Testis (tissue), 3 donors: Measurements from ENCODE around the gene PLA2G2C. TPM values are rescaled to one million over a fixed set of nuclear protein-coding genes. Genes with fewer than 3 reads are reported as not detected.

Source experiments
- DNase-seq: peaks from one replicate; pipeline ENCODE4 v3.0.0-alpha.2; 2019
- H3K27ac ChIP-seq, 2 donors: fragments of 200-600 bp; sonication (generic); one replicate each; pipeline ENCODE4 v1.5.1; 2019
- H3K27me3 ChIP-seq: fragments of 200-600 bp; sonication (generic); one replicate; pipeline ENCODE4 v1.5.1; 2019
- H3K36me3 ChIP-seq: fragments of 200-600 bp; sonication (generic); one replicate; pipeline ENCODE4 v1.5.1; 2017; ENCODE audit warnings: low read depth; ENCODE audit errors: missing control alignments
- H3K4me1 ChIP-seq: fragments of 200-600 bp; sonication (generic); one replicate; pipeline ENCODE4 v1.5.1; 2019
- H3K4me3 ChIP-seq, 2 donors: fragments of 200-600 bp; sonication (generic); one replicate each; pipeline ENCODE4 v1.5.1; 2017 to 2019
- H3K9me3 ChIP-seq: fragments of 200-600 bp; sonication (generic); one replicate; pipeline ENCODE4 v1.5.1; 2017
- POLR2A ChIP-seq: fragments of 450-650 bp; IDR thresholded peaks from one replicate; pipeline ENCODE4 v1.6.1; 2017; ENCODE audit warnings: antibody characterized with exemption, mild to moderate bottlenecking, moderate library complexity
- WGBS, 2 donors: methylation state at CpG; one replicate each; pipeline ENCODE4 v1.1.5; 2018; 5-methylcytosine and 5-hydroxymethylcytosine counted together
- intact Hi-C: fragments of 100-400 bp; cut with DNase I; formaldehyde crosslinking; loops from one replicate; pipeline ENCODE4 v1.15.1; 2023; ENCODE audit warnings: low total_unique reads
- polyA plus RNA-seq: library from polyadenylated mRNA; stranded (reverse); fragments of 350-450 nt; fragmentation: Illumina TruSeq; extraction: RNeasy Lipid Tissue Mini Kit (QIAGEN cat#74804); gene quantifications from one replicate; pipeline ENCODE4 v1.2.3, GENCODE V29; 2014; ENCODE audit warnings: low read depth, low replicate concordance; ENCODE audit not compliant: insufficient read depth
- total RNA-seq, 2 donors: library from RNA; depleted of rRNA; stranded (reverse); fragments of >200 nt; gene quantifications; one replicate each; pipeline ENCODE4 v1.2.3, GENCODE V29; 2016
- TF ChIP-seq, protein P1 (sequence below), 3 experiments: fragments of 450-650 bp in 2 of 3; fragments of 200-600 bp in 1 of 3; sonication (generic) in 1 of 3; IDR thresholded peaks; one replicate each; pipeline ENCODE4 v1.5.1; 2016 to 2019; ENCODE audit warnings: antibody characterized with exemption in 3 of 3, mild to moderate bottlenecking in 2 of 3, moderate library complexity in 1 of 3

PLA2G2C gene
- total and polyA plus RNA-seq, 3 donors from 2014 or later = 0.31 to 1.1 (median 0.47) TPM

DNA sequence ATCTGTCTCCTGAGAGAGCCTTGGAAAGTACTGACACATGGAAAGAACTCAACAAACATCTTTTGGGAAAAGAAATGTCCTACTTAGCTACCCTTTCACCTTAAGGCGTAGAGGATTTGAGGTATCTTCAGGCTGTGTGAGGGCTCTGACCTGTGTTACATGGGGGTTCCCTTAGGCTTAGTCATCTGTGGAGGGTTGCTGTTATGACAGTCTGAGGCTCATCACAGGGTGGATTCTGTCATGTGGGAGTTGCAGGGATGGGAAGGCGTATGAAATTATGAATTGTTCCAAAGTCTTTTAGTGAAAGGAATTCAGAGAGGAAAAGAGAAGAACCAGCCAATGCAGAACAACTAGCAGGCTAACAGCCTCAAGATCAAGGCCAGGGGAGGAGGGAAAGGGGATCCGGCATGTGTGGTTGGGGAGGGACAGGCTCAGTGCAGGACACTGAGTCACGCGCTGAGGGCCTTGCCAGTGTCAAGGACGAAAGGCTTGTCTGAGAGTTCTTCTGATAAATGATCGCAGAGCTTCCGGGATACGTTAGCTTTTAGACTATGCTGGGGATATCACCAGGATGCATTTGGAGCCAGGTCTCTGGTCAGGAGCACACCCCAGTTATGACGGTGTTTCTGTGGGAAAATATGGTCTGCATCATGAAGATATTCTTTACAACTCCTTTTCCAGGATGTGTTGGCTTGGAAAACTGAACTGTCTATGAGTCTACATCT lies 24.6 kb upstream of the PLA2G2C start:
- Histone ChIP-seq H3K4me3 (no peak overlapping the region), H3K27me3 (no peaks in the 10 kb centered on the region), H3K9me3 (no peaks in the 10 kb centered on the region), H3K36me3 (no peaks in the 10 kb centered on the region), H3K4me1 (peaks cover 27% of the 10 kb centered on the region), H3K27ac (peak overlapping the region; percentile 56 to 64)
- 44 to 61% methylated on average over 10 of the region's 10 CpGs for WGBS, 2 donors
- TF ChIP-seq, protein P1, sequence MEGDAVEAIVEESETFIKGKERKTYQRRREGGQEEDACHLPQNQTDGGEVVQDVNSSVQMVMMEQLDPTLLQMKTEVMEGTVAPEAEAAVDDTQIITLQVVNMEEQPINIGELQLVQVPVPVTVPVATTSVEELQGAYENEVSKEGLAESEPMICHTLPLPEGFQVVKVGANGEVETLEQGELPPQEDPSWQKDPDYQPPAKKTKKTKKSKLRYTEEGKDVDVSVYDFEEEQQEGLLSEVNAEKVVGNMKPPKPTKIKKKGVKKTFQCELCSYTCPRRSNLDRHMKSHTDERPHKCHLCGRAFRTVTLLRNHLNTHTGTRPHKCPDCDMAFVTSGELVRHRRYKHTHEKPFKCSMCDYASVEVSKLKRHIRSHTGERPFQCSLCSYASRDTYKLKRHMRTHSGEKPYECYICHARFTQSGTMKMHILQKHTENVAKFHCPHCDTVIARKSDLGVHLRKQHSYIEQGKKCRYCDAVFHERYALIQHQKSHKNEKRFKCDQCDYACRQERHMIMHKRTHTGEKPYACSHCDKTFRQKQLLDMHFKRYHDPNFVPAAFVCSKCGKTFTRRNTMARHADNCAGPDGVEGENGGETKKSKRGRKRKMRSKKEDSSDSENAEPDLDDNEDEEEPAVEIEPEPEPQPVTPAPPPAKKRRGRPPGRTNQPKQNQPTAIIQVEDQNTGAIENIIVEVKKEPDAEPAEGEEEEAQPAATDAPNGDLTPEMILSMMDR (IDR thresholded peaks at IDR 0.05) = no peak
- TF ChIP-seq POLR2A = no peak
- intact Hi-C loops = no loop called here
- peak; percentile 83 for DNase-seq

DNA sequence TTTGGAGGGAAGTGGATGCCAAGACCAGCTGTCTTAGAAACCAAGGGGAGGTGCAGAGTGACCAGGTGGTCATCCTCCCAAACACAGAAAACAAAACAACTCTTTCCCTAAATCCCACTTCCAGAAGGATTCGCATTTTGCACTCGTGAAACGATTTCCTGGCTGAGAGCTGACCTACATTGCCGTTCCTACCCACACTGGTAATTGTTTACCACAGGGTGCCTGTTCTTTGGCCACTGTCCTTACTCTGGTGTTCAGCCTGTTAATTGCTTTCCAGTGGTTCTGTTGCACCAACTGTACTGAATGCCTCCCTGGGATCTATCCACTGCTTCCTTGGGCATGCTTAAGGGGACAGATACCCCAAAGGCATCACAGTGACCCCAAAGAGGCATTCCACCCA lies 23.2 kb upstream of the PLA2G2C start:
- WGBS, 2 donors = 94 to 95% methylated on average over 4 of the region's 4 CpGs
- intact Hi-C loops = loop anchor here (10.0 kb wide), 2 partner anchors 105 to 285 kb away; no protein-coding TSS in a partner anchor
- no peaks in the 10 kb centered on the region for H3K36me3 ChIP-seq
- H3K9me3 ChIP-seq = no peaks in the 10 kb centered on the region
- TF ChIP-seq, protein P1 (IDR thresholded peaks at IDR 0.05) = no peak
- TF ChIP-seq POLR2A = no peak
- peaks cover 27% of the 10 kb centered on the region for H3K4me1 ChIP-seq
- DNase-seq = no peak
- H3K4me3 ChIP-seq = no peak overlapping the region
- H3K27ac ChIP-seq = no peak overlapping the region
- no peaks in the 10 kb centered on the region for H3K27me3 ChIP-seq

DNA sequence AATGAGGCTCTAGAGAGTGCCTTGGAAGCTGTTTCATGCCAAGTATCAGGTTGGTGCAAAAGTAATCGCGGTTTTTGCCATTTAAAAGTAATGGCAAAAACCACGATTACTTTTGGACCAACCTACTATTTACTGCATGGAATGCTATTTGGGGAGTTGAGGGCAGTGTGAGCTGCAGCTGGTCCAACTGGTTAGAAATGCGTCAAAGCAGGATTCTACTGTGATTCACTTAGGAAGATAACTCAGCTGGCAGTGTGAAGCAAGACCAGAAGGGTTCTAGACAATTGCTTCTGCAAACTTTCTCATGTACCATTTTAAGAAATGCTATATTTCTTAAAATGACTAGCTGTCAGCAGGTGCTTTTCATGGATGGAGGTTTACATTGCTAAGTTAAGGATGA lies 21.2 kb upstream of the PLA2G2C start:
- TF ChIP-seq POLR2A = no peak
- TF ChIP-seq, protein P1 (IDR thresholded peaks at IDR 0.05) = no peak
- Histone ChIP-seq H3K4me3 (no peak overlapping the region), H3K36me3 (no peaks in the 10 kb centered on the region), H3K27ac (no peak overlapping the region), H3K4me1 (peaks cover 21% of the 10 kb centered on the region), H3K9me3 (no peaks in the 10 kb centered on the region), H3K27me3 (no peaks in the 10 kb centered on the region)
- 82 to 83% methylated on average over 4 of the region's 4 CpGs for WGBS, 2 donors
- intact Hi-C loops = loop anchor here (10.0 kb wide), 2 partner anchors 103 to 287 kb away; no protein-coding TSS in a partner anchor
- DNase-seq = no peak

DNA sequence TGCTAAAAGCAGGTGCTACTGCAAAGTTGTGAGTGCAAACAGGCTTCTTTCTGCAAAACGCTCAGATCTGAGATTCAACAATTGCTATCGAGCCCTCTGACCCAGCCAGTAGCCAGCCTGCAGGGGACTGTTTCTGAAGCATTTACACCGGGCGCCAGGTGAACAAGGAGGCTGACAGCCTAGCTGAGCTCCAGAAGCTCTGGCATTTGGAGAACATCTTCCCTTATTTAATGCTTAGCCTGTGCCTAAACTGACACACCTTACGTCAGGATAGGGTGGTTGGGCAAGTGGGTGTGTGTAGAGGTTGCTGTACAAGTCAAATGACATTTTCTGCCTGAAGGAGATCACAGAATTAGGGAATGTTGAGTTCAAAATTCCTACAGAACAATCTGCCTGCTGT lies 15.8 kb upstream of the PLA2G2C start:
- DNase-seq = no peak
- intact Hi-C loops = loop anchor here (10.0 kb wide), 2 partner anchors 97 to 293 kb away; no protein-coding TSS in a partner anchor
- H3K4me3 ChIP-seq = no peak overlapping the region
- no peak overlapping the region for H3K27ac ChIP-seq
- no peaks in the 10 kb centered on the region for H3K9me3 ChIP-seq
- WGBS, 2 donors = 91 to 100% methylated on average over 5 of the region's 5 CpGs
- no peaks in the 10 kb centered on the region for H3K4me1 ChIP-seq
- no peaks in the 10 kb centered on the region for H3K27me3 ChIP-seq
- no peak for TF ChIP-seq POLR2A
- TF ChIP-seq, protein P1 (IDR thresholded peaks at IDR 0.05) = no peak
- H3K36me3 ChIP-seq = no peaks in the 10 kb centered on the region
